ENCODE results near the gene MBD3.

DNA sequence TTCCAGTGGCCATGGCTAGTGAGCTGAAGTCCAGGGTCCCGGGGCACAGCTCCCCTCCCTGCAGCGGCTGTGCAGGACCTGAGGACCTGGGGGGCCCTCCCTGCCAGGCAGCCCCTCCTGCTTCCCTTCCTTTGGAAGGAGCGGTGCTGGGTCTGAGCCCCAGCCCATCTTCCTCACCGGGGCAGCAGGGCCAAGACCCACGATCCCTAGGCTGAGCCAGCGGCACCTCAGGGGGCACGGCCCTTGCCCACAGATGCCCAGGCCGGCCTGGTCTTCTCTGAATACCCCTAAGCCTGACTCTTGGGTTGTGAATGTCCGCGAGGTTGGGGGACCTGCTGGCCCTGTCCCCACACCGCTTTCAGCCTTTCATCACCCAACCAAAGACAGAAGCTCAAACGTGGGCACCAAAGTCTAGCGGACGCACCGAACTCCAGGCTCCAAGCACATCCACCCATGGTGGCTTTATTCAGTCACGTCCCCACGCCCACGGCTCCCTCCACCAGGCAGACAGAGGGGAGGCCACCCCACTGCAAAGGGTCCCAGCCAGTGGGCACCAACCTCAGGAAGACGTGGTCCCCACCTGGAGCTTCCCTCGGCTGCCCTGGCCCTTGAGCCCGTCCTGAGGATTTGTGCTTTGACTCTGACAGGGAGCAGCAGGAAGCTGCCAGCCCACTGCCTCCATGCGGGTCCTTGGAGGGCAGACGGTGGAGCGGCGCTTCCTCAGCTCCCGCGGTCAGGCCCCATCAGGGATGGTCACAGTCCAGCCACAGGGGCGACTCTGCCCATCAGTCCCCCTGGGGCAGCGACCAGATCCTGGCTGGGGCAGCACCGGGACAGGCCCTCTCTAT is 16.2 kb downstream of the MBD3 start:
- no peak for TF ChIP-seq EZH2 (IDR thresholded peaks at IDR 0.05; ENCODE audit: insufficient read depth, low read length)
- TF ChIP-seq CTCF (IDR thresholded peaks at IDR 0.05; ENCODE audit: insufficient read depth, low read depth, low read length), result no peak

Data from astrocyte (in vitro differentiated cells and primary cell).